Smooth muscle cell (in vitro differentiated cells): ENCODE data around the gene EBP. TPM values are rescaled to one million over a fixed set of nuclear protein-coding genes. Genes with fewer than 3 reads are reported as not detected.
A peak's percentile ranks its signal among the peaks of the same experiment; 100 is the strongest.

ENCODE experiments used
- DNase-seq: peaks from one replicate; lab custom pipeline; 2025; ENCODE audit not compliant: unreplicated experiment; lab: John Stamatoyannopoulos, UW
- H2AFZ ChIP-seq: fragments of 200-600 bp; sonication (generic); 2 replicates; pipeline ENCODE4 v1.6.0; 2016; ENCODE audit warnings: antibody characterized with exemption, low read depth, mild to moderate bottlenecking
- H3F3A ChIP-seq: fragments of 200-600 bp; sonication (generic); 2 replicates; pipeline ENCODE4 v1.6.0; 2017; ENCODE audit warnings: antibody characterized with exemption, low read depth
- H3K27ac ChIP-seq: fragments of 200-600 bp; sonication (generic); 2 replicates; pipeline ENCODE4 v1.5.1; 2016; ENCODE audit warnings: low read depth, mild to moderate bottlenecking
- H3K27me3 ChIP-seq: fragments of 200-600 bp; sonication (generic); 2 replicates; pipeline ENCODE4 v1.6.1; 2016; ENCODE audit warnings: low read depth, mild to moderate bottlenecking
- H3K36me3 ChIP-seq: fragments of 200-600 bp; sonication (generic); 2 replicates; pipeline ENCODE4 v1.5.1; 2016; ENCODE audit warnings: low read depth
- H3K4me1 ChIP-seq: fragments of 200-600 bp; sonication (generic); 2 replicates; pipeline ENCODE4 v1.5.1; 2016; ENCODE audit warnings: low read depth
- H3K4me2 ChIP-seq: fragments of 200-600 bp; sonication (generic); 2 replicates; pipeline ENCODE4 v1.6.0; 2016; ENCODE audit warnings: mild to moderate bottlenecking
- H3K4me3 ChIP-seq: fragments of 200-600 bp; sonication (generic); 2 replicates; pipeline ENCODE4 v1.5.1; 2016; ENCODE audit warnings: mild to moderate bottlenecking
- H3K79me2 ChIP-seq: fragments of 200-600 bp; sonication (generic); 2 replicates; pipeline ENCODE4 v1.6.0; 2016; ENCODE audit warnings: low read depth, mild to moderate bottlenecking
- H3K9ac ChIP-seq: fragments of 200-600 bp; sonication (generic); 2 replicates; pipeline ENCODE4 v1.6.0; 2016; ENCODE audit warnings: low read depth
- H3K9me3 ChIP-seq: fragments of 200-600 bp; sonication (generic); replicated peaks from 2 replicates; pipeline ENCODE4 v1.5.1; 2016; ENCODE audit warnings: low read depth
- H4K20me1 ChIP-seq: fragments of 200-600 bp; sonication (generic); 2 replicates; pipeline ENCODE4 v1.6.0; 2016; ENCODE audit warnings: low read depth
- CTCF ChIP-seq: fragments of 200-600 bp; sonication (generic); IDR thresholded peaks from 2 replicates; pipeline ENCODE4 v1.5.1; 2017; ENCODE audit warnings: borderline replicate concordance, mild to moderate bottlenecking, antibody characterized with exemption; ENCODE audit not compliant: insufficient read depth, poor library complexity, severe bottlenecking
- WGBS: methylation state at CpG from one replicate; pipeline ENCODE4 v1.1.7; 2016; ENCODE audit warnings: low lambda C conversion rate; 5-methylcytosine and 5-hydroxymethylcytosine counted together
- polyA plus RNA-seq: library from polyadenylated mRNA; unstranded; fragments of >200 nt; fragmentation: Nextera tagmentation; extraction: Ambion mirVana; gene quantifications from 2 replicates; pipeline ENCODE4 v1.2.1, GENCODE V29; 2016
- total RNA-seq: library from RNA; depleted of rRNA; stranded (reverse); fragments of >200 nt; gene quantifications from 2 replicates; pipeline ENCODE4 v1.2.3, GENCODE V29; 2014

EBP gene
- total and polyA plus RNA-seq, 2 experiments from 2014 or later: 63.0 to 85.5 TPM

- Histone ChIP-seq H3K4me2 (no peak overlapping the region), H3K9ac (no peak overlapping the region), H3K36me3 (no peaks in the 10 kb centered on the region), H3K27me3 (no peaks in the 10 kb centered on the region), H3K79me2 (peaks cover 1% of the 10 kb centered on the region), H3F3A (no peaks in the 10 kb centered on the region), H3K4me1 (no peaks in the 10 kb centered on the region), H3K27ac (no peak overlapping the region), H3K4me3 (no peak overlapping the region), H4K20me1 (no peaks in the 10 kb centered on the region), H2AFZ (no peak overlapping the region), H3K9me3 (no peaks in the 10 kb centered on the region)
- 17% methylated on average over 1 of the region's 1 CpG for WGBS
- no peak for DNase-seq
- no peak for TF ChIP-seq CTCF
Observed at GRCh38 chrX:48569958-48570357, 48.4 kb downstream of the EBP start.

GRCh38 chrX:48573690-48574269 is 52.2 kb downstream of the EBP start:
- Histone ChIP-seq H3K27ac (peak overlapping the region; percentile 95), H3K4me3 (peak overlapping the region; percentile 59), H4K20me1 (peaks cover 16% of the 10 kb centered on the region), H3K9me3 (no peaks in the 10 kb centered on the region), H3K9ac (peak overlapping the region; percentile 95), H3K79me2 (peaks cover 24% of the 10 kb centered on the region), H3K27me3 (no peaks in the 10 kb centered on the region), H3K4me2 (peak overlapping the region; percentile 96), H3K4me1 (peaks cover 8% of the 10 kb centered on the region), H3F3A (no peaks in the 10 kb centered on the region), H3K36me3 (no peaks in the 10 kb centered on the region), H2AFZ (no peak overlapping the region)
- 66% methylated on average over 19 of the region's 19 CpGs for WGBS
- TF ChIP-seq CTCF: no peak
- no peak for DNase-seq

GRCh38 chrX:48574270-48575266 is 53.0 kb downstream of the EBP start, which contains the start of gene RBM3:
TSS of gene RBM3 (plus strand) at chrX:48574484. CDS start at chrX:48575181, 697 bp downstream.
- peak within 1 kb of the TSS; percentile 96 for H3K4me2 ChIP-seq
- peaks cover 24% of the 10 kb centered on the region for H3K79me2 ChIP-seq
- H3K4me1 ChIP-seq: peaks cover 8% of the 10 kb centered on the region
- H3K27ac ChIP-seq: peak within 1 kb of the TSS; percentile 95
- TF ChIP-seq CTCF: peak; percentile 5
- H3K9me3 ChIP-seq: no peaks in the 10 kb centered on the region
- no peaks in the 10 kb centered on the region for H3F3A ChIP-seq
- H3K9ac ChIP-seq: peak within 1 kb of the TSS; percentile 95
- peak within 1 kb of the TSS; percentile 59 for H3K4me3 ChIP-seq
- peak; percentile 62 for DNase-seq
- peaks cover 16% of the 10 kb centered on the region for H4K20me1 ChIP-seq
- H3K27me3 ChIP-seq: no peaks in the 10 kb centered on the region
- WGBS: 22% methylated on average over 70 of the region's 71 CpGs
- H2AFZ ChIP-seq: peak within 1 kb of the TSS; percentile 17
- no peaks in the 10 kb centered on the region for H3K36me3 ChIP-seq
